Measurements from ENCODE around the gene DLX3. TPM values are rescaled to one million over a fixed set of nuclear protein-coding genes. Genes with fewer than 3 reads are reported as not detected.

The DLX3 gene
- total and polyA plus RNA-seq, 2 of the 8 experiments (the other 6 are each of a cell fraction or from before 2014, with no cell fraction given), result 0.15 to 0.20 TPM

GRCh38 chr17:49952912-49953497 is 42.0 kb downstream of the DLX3 start:
- Histone ChIP-seq H3K14ac (ENCODE audit: insufficient read length) (no peak overlapping the region), H3K79me2 (ENCODE audit: control insufficient read depth in 1 of 2, insufficient read depth in 2 of 2, low read length in 2 of 2) (no peaks in the 10 kb centered on the region), H4K91ac (replicated peaks; ENCODE audit: insufficient read length, low read length) (no peak overlapping the region), H3K27me3 (replicated peaks in 1 of 4; ENCODE audit: control insufficient read depth in 3 of 4, extremely low read depth in 1 of 4, insufficient read depth in 3 of 4, low read length in 3 of 4) (peaks cover 0 to 6% (median 2%) of the 10 kb centered on the region in 4 experiments; a peak in 2 of 7 replicates), H3K36me3 (ENCODE audit: control insufficient read depth in 2 of 4, insufficient read depth in 4 of 4, low read length in 3 of 4) (no peaks in the 10 kb centered on the region), H2BK120ac (replicated peaks; ENCODE audit: low read depth, low read length) (no peak overlapping the region), H3K27ac (ENCODE audit: low read depth, low read length) (no peak overlapping the region), H3K23ac (ENCODE audit: insufficient read length) (no peak overlapping the region), H3K4ac (replicated peaks; ENCODE audit: insufficient read length, low read depth, low read length) (no peak overlapping the region), H2BK20ac (ENCODE audit: low read length) (peak overlapping the region; percentile 90; the same call in 1 of the 2 replicates), H4K5ac (ENCODE audit: insufficient read length, low read depth, low read length) (no peak overlapping the region), H3K4me2 (ENCODE audit: insufficient read depth in 1 of 2, low read depth in 2 of 2, low read length in 2 of 2) (no peak overlapping the region), H4K20me1 (replicated peaks in 1 of 2; ENCODE audit: control insufficient read depth in 1 of 2, insufficient read depth in 2 of 2, low read length in 2 of 2) (peaks cover 0 to 2% of the 10 kb centered on the region in 2 experiments), H3K4me1 (replicated peaks in 1 of 4; ENCODE audit: control insufficient read depth in 3 of 4, insufficient read depth in 4 of 4, low read length in 3 of 4) (no peaks in the 10 kb centered on the region), H2AK5ac (ENCODE audit: low read depth, low read length) (no peak overlapping the region; the same call in 1 of the 2 replicates), H2BK5ac (ENCODE audit: low read depth, low read length) (no peak overlapping the region), H2AFZ (ENCODE audit: low read length) (no peak overlapping the region), H3K9me3 (ENCODE audit: insufficient read depth in 2 of 2, low read depth in 1 of 2, low read length in 1 of 2) (no peaks in the 10 kb centered on the region), H3K4me3 (ENCODE audit: extremely low read depth in 1 of 4, insufficient read depth in 2 of 4, low read depth in 3 of 4, low read length in 4 of 4) (no peak overlapping the region), H3K79me1 (ENCODE audit: low read depth, low read length) (no peaks in the 10 kb centered on the region), H2BK12ac (ENCODE audit: low read depth, low read length) (peak overlapping the region; percentile 94; the same call in 1 of the 2 replicates), H3K23me2 (ENCODE audit: low read depth, low read length) (0 out of 2 replicates have a peak, but pooled peaks cover 3% of the 10 kb centered on the region), H3K9ac (replicated peaks in 1 of 4; ENCODE audit: extremely low read depth in 1 of 4, low read depth in 3 of 4, low read length in 3 of 4) (no peak overlapping the region), H3K18ac (ENCODE audit: extremely low read depth, low read length) (no peak overlapping the region; the same call in 1 of the 2 replicates), H2BK15ac (ENCODE audit: low read length) (peak overlapping the region; percentile 100; the same call in 1 of the 2 replicates), H3K56ac (replicated peaks; ENCODE audit: insufficient read length, low read depth, low read length) (no peak overlapping the region), H4K8ac (ENCODE audit: extremely low read depth, insufficient read depth, low read length) (no peak overlapping the region)
- CTCF ChIA-PET (ENCODE audit: partially characterized antibody), result interaction anchor here (0.8 to 16.9 kb wide), 42 partner anchors 8 to 546 kb away, joined by 3 to 275 read pairs (median 11); partner anchors contain the start of gene DLX3
- no peak for DNase-seq (ENCODE audit: low read depth in 1 of 2, low spot score in 2 of 2)
- POLR2A ChIA-PET (ENCODE audit: partially characterized antibody), result interaction anchor here (1.0 to 1.5 kb wide), 3 partner anchors 11 to 42 kb away, joined by 3 to 5 read pairs (median 4); no protein-coding TSS in a partner anchor
- FAIRE-seq, result no peak
- WGBS, 2 experiments (ENCODE audit: extremely low coverage in 1 of 2, insufficient coverage in 1 of 2, insufficient read length in 1 of 2, insufficient replicate concordance in 2 of 2, low coverage in 1 of 2, low lambda C conversion rate in 2 of 2, missing lambda C conversion rate in 1 of 2), result 82% methylated on average over 8 of the region's 8 CpGs; no CpG with 5 or more reads in 1 of the 2 experiments
- no peak for TF ChIP-seq RXRA (IDR thresholded peaks at IDR 0.05; ENCODE audit: insufficient read depth, low read depth, low read length)
- no peak for TF ChIP-seq EP300 (IDR thresholded peaks at IDR 0.05; ENCODE audit: borderline replicate concordance in 1 of 2, low read depth in 2 of 2, low read length in 2 of 2)
- no peak for TF ChIP-seq CBX8 (IDR thresholded peaks at IDR 0.05; ENCODE audit: borderline replicate concordance, low read depth, low read length)
- TF ChIP-seq SIN3A (conservative IDR thresholded peaks at IDR 0.05 in 1 of 2, IDR thresholded peaks at IDR 0.05 in 1 of 2; ENCODE audit: low read depth in 1 of 2, low read length in 2 of 2), result no peak
- no peak for TF ChIP-seq JUN (IDR thresholded peaks at IDR 0.05; ENCODE audit: low read depth, low read length)
- TF ChIP-seq KDM4A (IDR thresholded peaks at IDR 0.05; ENCODE audit: low read depth, low read length, severe bottlenecking), result no peak
- TF ChIP-seq KDM1A (IDR thresholded peaks at IDR 0.05; ENCODE audit: borderline replicate concordance, low read length), result no peak
- TF ChIP-seq GTF2F1 (IDR thresholded peaks at IDR 0.05; ENCODE audit: borderline replicate concordance, low read depth, low read length), result no peak
- no peak for TF ChIP-seq EGR1 (IDR thresholded peaks at IDR 0.05; ENCODE audit: borderline replicate concordance, low read depth, low read length)
- no peak for TF ChIP-seq CHD1 (IDR thresholded peaks at IDR 0.05; ENCODE audit: low read depth, low read length)
- no peak for TF ChIP-seq TAF1 (IDR thresholded peaks at IDR 0.05; ENCODE audit: low read depth, low read length)
- TF ChIP-seq NRF1 (IDR thresholded peaks at IDR 0.05; ENCODE audit: low read depth, low read length), result no peak
